OCI-LY1 (cell line): ENCODE measurements around the gene OR4D2.

Experiments
- H2AFZ ChIP-seq: fragments of 200-600 bp; sonication (generic), shearing (Covaris generic); 2 replicates; pipeline ENCODE4 v1.6.0; 2014; ENCODE audit warnings: antibody characterized with exemption, mild to moderate bottlenecking, low read length
- H3F3A ChIP-seq: fragments of 200-600 bp; sonication (generic), shearing (Covaris generic); 2 replicates; pipeline ENCODE4 v1.6.0; 2014; ENCODE audit warnings: mild to moderate bottlenecking, antibody characterized with exemption, low read length, moderate library complexity; ENCODE audit not compliant: insufficient read depth
- H3K27ac ChIP-seq: fragments of 200-600 bp; sonication (generic); 2 replicates; pipeline ENCODE4 v1.5.1; 2014; ENCODE audit warnings: low read length, mixed run types, mild to moderate bottlenecking, low read depth; ENCODE audit not compliant: poor library complexity, severe bottlenecking
- H3K27me3 ChIP-seq: fragments of 200-600 bp; sonication (generic); 2 replicates; pipeline ENCODE4 v1.6.0; 2014; ENCODE audit warnings: antibody characterized with exemption, mild to moderate bottlenecking, low read length, moderate library complexity; ENCODE audit not compliant: insufficient read depth
- H3K36me3 ChIP-seq: fragments of 200-600 bp; sonication (generic); 2 replicates; pipeline ENCODE4 v1.6.1; 2014; ENCODE audit warnings: mild to moderate bottlenecking, antibody characterized with exemption, low read length, moderate library complexity, mixed read lengths; ENCODE audit not compliant: insufficient read depth
- H3K4me1 ChIP-seq: fragments of 200-600 bp; sonication (generic); 2 replicates; pipeline ENCODE4 v1.5.1; 2014; ENCODE audit warnings: mild to moderate bottlenecking, low read length, moderate library complexity; ENCODE audit not compliant: insufficient read depth, severe bottlenecking
- H3K4me2 ChIP-seq: fragments of 200-600 bp; sonication (generic), shearing (Covaris generic); 2 replicates; pipeline ENCODE4 v1.6.1; 2014; ENCODE audit warnings: low read length
- H3K4me3 ChIP-seq: fragments of 200-600 bp; sonication (generic); 2 replicates; pipeline ENCODE4 v1.5.1; 2014; ENCODE audit warnings: low read length, low read depth, mild to moderate bottlenecking, mixed read lengths; ENCODE audit not compliant: poor library complexity, severe bottlenecking
- H3K79me2 ChIP-seq: fragments of 200-600 bp; shearing (Covaris generic); 2 replicates; pipeline ENCODE4 v1.6.1; 2016; ENCODE audit warnings: mixed run types, low read length, mixed read lengths; ENCODE audit not compliant: insufficient read depth
- H3K9ac ChIP-seq: fragments of 200-600 bp; sonication (generic), shearing (Covaris generic); 2 replicates; pipeline ENCODE4 v1.6.1; 2014; ENCODE audit warnings: mild to moderate bottlenecking, low read length, mixed read lengths
- H3K9me2 ChIP-seq: fragments of 200-600 bp; sonication (generic), shearing (Covaris generic); 2 replicates; pipeline ENCODE4 v1.6.1; 2014; ENCODE audit warnings: low read depth, mild to moderate bottlenecking, low read length, mixed read lengths
- H3K9me3 ChIP-seq: fragments of 200-600 bp; shearing (Covaris generic); 2 replicates; pipeline ENCODE4 v1.6.1; 2014; ENCODE audit warnings: low read length, mixed read lengths
- H4K20me1 ChIP-seq: fragments of 200-600 bp; sonication (generic), shearing (Covaris generic); 2 replicates; pipeline ENCODE4 v1.6.0; 2016; ENCODE audit warnings: mild to moderate bottlenecking, low read length; ENCODE audit not compliant: insufficient read depth
- CTCF ChIP-seq: fragments of 200-600 bp; sonication (generic), shearing (Covaris generic); IDR thresholded peaks from 2 replicates; pipeline ENCODE4 v1.5.1; 2017; ENCODE audit warnings: mild to moderate bottlenecking, antibody characterized with exemption, low read length, moderate library complexity, mixed read lengths
- EZH2 ChIP-seq: fragments of 200-600 bp; sonication (generic), shearing (Covaris generic); IDR thresholded peaks from 2 replicates; pipeline ENCODE4 v1.8.0; 2017; ENCODE audit warnings: borderline replicate concordance, mixed run types, mild to moderate bottlenecking, antibody characterized with exemption, low read length, moderate library complexity, mixed read lengths

The OR4D2 gene

GRCh38 chr17:58219789-58220183 is 53.0 kb downstream of the OR4D2 start:
- Histone ChIP-seq H3K4me3 (peak overlapping the region; percentile 67), H3K9ac (peak overlapping the region; percentile 69), H4K20me1 (no peaks in the 10 kb centered on the region), H3K36me3 (no peaks in the 10 kb centered on the region; the same call in 1 of the 2 replicates), H3K4me2 (peak overlapping the region; percentile 87), H3K9me3 (no peaks in the 10 kb centered on the region), H3K79me2 (no peaks in the 10 kb centered on the region), H3K27ac (peak overlapping the region; percentile 24), H3K27me3 (no peaks in the 10 kb centered on the region), H3K9me2 (no peaks in the 10 kb centered on the region), H3K4me1 (peaks cover 18% of the 10 kb centered on the region), H3F3A (no peaks in the 10 kb centered on the region), H2AFZ (peak overlapping the region; percentile 92)
- TF ChIP-seq CTCF (no peak), EZH2 (no peak)
